Stomach smooth muscle (tissue), 2 donors: ENCODE measurements around the gene ZMIZ1.

Source experiments
- H3K27ac ChIP-seq: one replicate; pipeline ENCODE4 v1.7.0; 2013; ENCODE audit warnings: mild to moderate bottlenecking, low read length, inconsistent platforms
- H3K27me3 ChIP-seq, 2 donors: one replicate each; pipeline ENCODE4 v1.7.0; 2013; ENCODE audit warnings: low read length in 2 of 2; ENCODE audit not compliant: insufficient read depth in 2 of 2, control insufficient read depth in 1 of 2
- H3K36me3 ChIP-seq, 2 donors: one replicate each; pipeline ENCODE4 v1.7.0; 2013; ENCODE audit warnings: low read length in 2 of 2; ENCODE audit not compliant: control insufficient read depth in 2 of 2, insufficient read depth in 2 of 2
- H3K4me1 ChIP-seq: one replicate; pipeline ENCODE4 v1.7.0; 2013; ENCODE audit warnings: low read length; ENCODE audit not compliant: control insufficient read depth, insufficient read depth
- H3K4me3 ChIP-seq, 2 donors: one replicate each; pipeline ENCODE4 v1.7.0; 2013; ENCODE audit warnings: low read length in 2 of 2
- H3K9ac ChIP-seq, 2 donors: one replicate each; pipeline ENCODE4 v1.7.0; 2013; ENCODE audit warnings: low read length in 2 of 2, mild to moderate bottlenecking in 1 of 2
- H3K9me3 ChIP-seq, 2 donors: one replicate each; pipeline ENCODE4 v1.7.0; 2013; ENCODE audit warnings: low read length in 2 of 2; ENCODE audit not compliant: control insufficient read depth in 2 of 2
- donor health status: healthy.
- donor health status: Pancreatic carcinoma.

ZMIZ1 gene

GRCh38 chr10:79239924-79240581 lies 171.3 kb downstream of the ZMIZ1 start:
- Histone ChIP-seq H3K9me3 (no peaks in the 10 kb centered on the region), H3K36me3 (no peaks in the 10 kb centered on the region), H3K27ac (peak overlapping the region; percentile 37), H3K9ac (no peak overlapping the region), H3K4me1 (peaks cover 82% of the 10 kb centered on the region), H3K27me3 (no peaks in the 10 kb centered on the region), H3K4me3 (no peak overlapping the region)

DNA sequence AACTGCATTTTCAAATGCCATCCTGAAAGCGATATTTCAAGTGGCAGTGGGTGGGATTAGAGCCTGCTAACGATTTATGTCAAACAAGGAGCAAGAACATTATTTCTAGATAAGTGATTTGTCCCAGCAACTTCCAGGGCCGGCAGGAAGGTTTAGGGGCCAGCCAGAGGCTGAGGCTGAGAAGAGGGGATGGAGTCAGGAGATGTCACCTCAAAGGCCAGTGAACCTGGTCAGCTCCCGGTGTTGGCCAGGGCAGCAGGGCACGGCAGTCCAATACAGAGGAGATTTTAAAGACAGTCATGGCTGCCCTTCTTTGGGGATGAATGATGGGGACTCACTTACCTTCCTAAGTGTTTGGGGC lies 172.8 kb downstream of the ZMIZ1 start:
- Histone ChIP-seq H3K27ac (peak overlapping the region; percentile 67), H3K9me3 (no peaks in the 10 kb centered on the region), H3K36me3 (no peaks in the 10 kb centered on the region), H3K9ac (peak overlapping the region in 1 of 2 donors; percentile 45), H3K4me1 (peaks cover 82% of the 10 kb centered on the region), H3K4me3 (peak overlapping the region; percentile 3 to 61), H3K27me3 (no peaks in the 10 kb centered on the region)

- peak overlapping the region; percentile 73 for H3K27ac ChIP-seq
- no peaks in the 10 kb centered on the region for H3K36me3 ChIP-seq
- H3K27me3 ChIP-seq: no peaks in the 10 kb centered on the region
- peak overlapping the region; percentile 49 to 69 for H3K4me3 ChIP-seq
- no peaks in the 10 kb centered on the region for H3K9me3 ChIP-seq
- peak overlapping the region; percentile 21 to 45 for H3K9ac ChIP-seq
- H3K4me1 ChIP-seq: peaks cover 83% of the 10 kb centered on the region
Observed at GRCh38 chr10:79241990-79242619, 173.3 kb downstream of the ZMIZ1 start.

DNA sequence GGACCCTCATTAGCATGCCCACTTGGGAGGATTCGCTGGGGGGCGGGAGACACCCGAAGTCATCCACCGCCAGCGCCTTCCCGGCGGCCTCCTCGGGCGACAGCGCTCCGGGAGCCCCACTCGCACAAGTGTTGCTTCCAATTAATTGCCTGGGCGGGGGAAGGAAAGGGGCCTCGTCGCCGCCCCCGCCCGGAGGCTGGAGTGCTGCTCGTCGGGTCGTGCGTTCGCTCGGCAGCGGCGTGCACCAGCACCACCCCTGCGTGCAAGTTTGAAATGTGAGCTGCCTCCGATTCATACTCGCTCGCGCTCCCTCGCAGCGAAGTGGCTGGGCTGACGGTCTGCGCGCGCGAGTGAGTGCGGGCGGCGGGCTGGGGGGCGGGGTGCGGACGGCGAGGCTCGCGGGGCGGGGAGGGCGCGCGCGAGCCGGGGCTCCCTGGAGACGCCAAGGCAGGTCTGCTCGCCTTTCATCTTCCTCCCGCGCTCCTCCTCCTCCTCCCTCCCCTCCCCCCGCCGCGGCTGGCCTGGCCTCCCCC lies 173.9 kb downstream of the ZMIZ1 start:
- H3K27ac ChIP-seq: peak overlapping the region; percentile 73
- H3K36me3 ChIP-seq: no peaks in the 10 kb centered on the region
- H3K4me3 ChIP-seq: peak overlapping the region; percentile 49 to 71
- peaks cover 83% of the 10 kb centered on the region for H3K4me1 ChIP-seq
- H3K9ac ChIP-seq: no peak overlapping the region
- no peaks in the 10 kb centered on the region for H3K9me3 ChIP-seq
- H3K27me3 ChIP-seq: no peaks in the 10 kb centered on the region

DNA sequence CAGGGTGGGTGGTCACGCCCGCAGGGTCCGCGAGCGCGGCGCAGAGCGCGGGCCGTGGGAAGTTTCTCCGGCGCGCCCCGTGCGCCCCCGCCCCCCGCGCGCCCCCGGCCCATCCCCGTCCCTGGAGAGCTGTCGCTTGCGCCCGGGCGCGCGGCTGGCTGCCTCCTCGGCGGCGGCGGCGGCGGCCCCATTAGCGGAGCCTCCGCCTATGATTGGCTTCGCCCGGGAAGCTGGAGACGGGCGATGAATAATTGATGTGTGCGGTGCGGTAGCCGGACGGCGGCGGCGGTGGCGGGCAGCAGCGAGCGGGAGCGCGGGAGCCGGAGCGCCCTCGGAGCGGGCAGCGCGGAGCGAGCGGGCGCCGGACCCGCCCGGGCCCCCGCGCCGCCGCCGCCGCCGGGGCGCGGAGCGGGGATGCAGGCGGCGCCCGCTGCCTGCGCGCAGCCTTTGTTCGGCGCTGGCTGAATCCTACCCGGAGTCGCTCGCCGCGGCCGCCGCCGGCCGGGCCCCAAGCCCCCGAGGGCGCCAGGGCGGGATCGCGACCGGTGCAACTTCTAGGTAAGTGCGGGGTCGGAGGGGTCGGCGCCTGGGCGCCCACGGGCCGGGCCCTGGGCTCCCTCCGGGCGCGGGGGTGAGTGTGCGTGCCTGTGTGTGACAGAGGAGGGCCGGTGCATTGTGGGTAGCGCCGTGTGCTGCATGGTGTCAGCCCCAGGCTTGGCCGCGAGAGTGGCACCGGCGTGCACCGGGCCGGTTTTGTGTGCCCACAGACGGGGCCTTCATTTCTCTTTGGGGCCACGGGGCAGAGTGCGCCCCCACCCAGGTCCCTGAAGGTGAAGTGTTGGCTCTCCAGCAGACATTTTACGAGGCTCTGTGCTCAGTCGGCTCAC lies 174.7 kb downstream of the ZMIZ1 start:
- Histone ChIP-seq H3K9me3 (no peaks in the 10 kb centered on the region), H3K27me3 (no peaks in the 10 kb centered on the region), H3K4me1 (peaks cover 83% of the 10 kb centered on the region), H3K36me3 (no peaks in the 10 kb centered on the region), H3K9ac (peak overlapping the region; percentile 12 to 69), H3K4me3 (peak overlapping the region; percentile 56 to 71), H3K27ac (peak overlapping the region; percentile 93)

- H3K36me3 ChIP-seq: no peaks in the 10 kb centered on the region
- H3K4me3 ChIP-seq: peak overlapping the region; percentile 56 to 71
- peak overlapping the region; percentile 12 to 69 for H3K9ac ChIP-seq
- no peaks in the 10 kb centered on the region for H3K9me3 ChIP-seq
- H3K27me3 ChIP-seq: no peaks in the 10 kb centered on the region
- H3K4me1 ChIP-seq: peaks cover 83% of the 10 kb centered on the region
- peak overlapping the region; percentile 93 for H3K27ac ChIP-seq
Observed at GRCh38 chr10:79244068-79244442, 175.3 kb downstream of the ZMIZ1 start.

GRCh38 chr10:79244841-79245504 lies 176.2 kb downstream of the ZMIZ1 start:
- Histone ChIP-seq H3K36me3 (no peaks in the 10 kb centered on the region), H3K4me1 (peaks cover 84% of the 10 kb centered on the region), H3K9me3 (no peaks in the 10 kb centered on the region), H3K4me3 (peak overlapping the region in 1 of 2 donors; percentile 47), H3K27ac (peak overlapping the region; percentile 93), H3K27me3 (no peaks in the 10 kb centered on the region), H3K9ac (no peak overlapping the region)

DNA sequence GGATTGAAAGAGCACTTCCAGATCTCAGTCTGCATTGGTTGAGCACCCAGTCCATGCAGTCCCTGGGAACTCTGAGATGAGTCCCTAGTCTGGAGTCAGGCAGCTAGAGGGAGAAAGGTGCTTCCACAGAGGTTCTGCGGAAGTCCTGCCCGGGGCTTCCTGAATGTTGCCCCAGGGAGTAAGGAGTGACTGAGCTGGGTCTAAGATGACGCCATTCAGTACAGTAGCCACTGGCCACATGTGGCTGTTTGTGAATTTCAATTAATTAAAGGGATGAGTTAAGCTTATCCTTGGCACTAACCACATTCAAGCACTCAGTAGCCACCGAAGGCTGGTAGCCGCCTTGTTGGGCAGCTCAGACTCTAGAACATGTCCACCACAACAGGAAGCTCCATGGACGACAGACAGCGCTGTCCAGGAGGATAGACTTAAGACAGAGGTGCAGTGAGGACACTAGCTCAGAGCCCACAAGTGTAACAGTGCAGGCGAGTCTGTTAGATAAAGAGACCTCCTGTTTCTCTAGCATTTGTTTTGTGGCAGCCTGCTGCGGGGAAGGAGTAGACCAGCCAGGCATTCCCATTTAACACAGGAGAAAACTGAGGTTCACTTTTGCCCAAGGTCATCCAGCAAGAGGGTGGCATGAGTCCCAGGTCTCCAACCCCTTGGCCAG lies 176.9 kb downstream of the ZMIZ1 start:
- Histone ChIP-seq H3K4me1 (peaks cover 86% of the 10 kb centered on the region), H3K27me3 (no peaks in the 10 kb centered on the region), H3K27ac (peak overlapping the region; percentile 93), H3K9me3 (no peaks in the 10 kb centered on the region), H3K4me3 (peak overlapping the region in 1 of 2 donors; percentile 47), H3K9ac (peak overlapping the region in 1 of 2 donors; percentile 66), H3K36me3 (no peaks in the 10 kb centered on the region)

GRCh38 chr10:79246209-79246581 lies 177.4 kb downstream of the ZMIZ1 start:
- peak overlapping the region in 1 of 2 donors; percentile 35 for H3K4me3 ChIP-seq
- peak overlapping the region in 1 of 2 donors; percentile 66 for H3K9ac ChIP-seq
- H3K27me3 ChIP-seq: no peaks in the 10 kb centered on the region
- no peaks in the 10 kb centered on the region for H3K9me3 ChIP-seq
- no peaks in the 10 kb centered on the region for H3K36me3 ChIP-seq
- H3K27ac ChIP-seq: peak overlapping the region; percentile 93
- peaks cover 86% of the 10 kb centered on the region for H3K4me1 ChIP-seq
